PC-9 (cell line): ENCODE results near the gene SVOPL. TPM values are rescaled to one million over a fixed set of nuclear protein-coding genes. Genes with fewer than 3 reads are reported as not detected.

Experiments
- BruUV-seq: library from RNA; stranded (reverse); fragments of 400-500 nt; replicated peaks from 2 replicates; lab custom pipeline; 2021; lab: Mats Ljungman, UMichigan
- CTCF ChIA-PET: fragments of 300-600 bp; sonication (Branson Sonifier 250); formaldehyde crosslinking; loops from one replicate; lab custom pipeline; 2022; ENCODE audit warnings: antibody characterized with exemption; lab: Charles Lee
- POLR2A ChIA-PET: fragments of 300-600 bp; sonication (Branson Sonifier 250); formaldehyde crosslinking; loops from one replicate; lab custom pipeline; 2022; ENCODE audit warnings: antibody characterized with exemption; ENCODE audit not compliant: unreplicated experiment; lab: Charles Lee
- DNase-seq, 2 experiments: peaks; one replicate each; pipeline versions ENCODE4 v3.0.0 to v3.0.0-alpha.2; 2015 to 2022; ENCODE audit warnings: mixed read lengths in 1 of 2
- H2AFZ ChIP-seq: fragments of 200-600 bp; sonication (generic); 2 replicates; pipeline ENCODE4 v1.8.1; 2017; ENCODE audit warnings: antibody characterized with exemption
- H3F3A ChIP-seq: fragments of 200-600 bp; sonication (generic); 2 replicates; pipeline ENCODE4 v1.8.1; 2017; ENCODE audit warnings: antibody characterized with exemption, mild to moderate bottlenecking, low read depth; ENCODE audit not compliant: insufficient read depth
- H3K27ac ChIP-seq: fragments of 200-600 bp; sonication (generic); 2 replicates; pipeline ENCODE4 v1.6.1; 2016; ENCODE audit warnings: mixed run types
- H3K27me3 ChIP-seq: fragments of 200-600 bp; sonication (generic); 2 replicates; pipeline ENCODE4 v1.6.1; 2016; ENCODE audit warnings: low read depth, mixed run types; ENCODE audit not compliant: insufficient read depth
- H3K36me3 ChIP-seq: fragments of 200-600 bp; sonication (generic); 2 replicates; pipeline ENCODE4 v1.6.1; 2016; ENCODE audit warnings: low read depth, mixed run types
- H3K4me1 ChIP-seq: fragments of 200-600 bp; sonication (generic); replicated peaks from 2 replicates; pipeline ENCODE4 v1.6.1; 2016; ENCODE audit warnings: mixed run types; ENCODE audit not compliant: insufficient read depth
- H3K4me2 ChIP-seq: fragments of 200-600 bp; sonication (generic); 2 replicates; pipeline ENCODE4 v1.6.1; 2017; ENCODE audit warnings: mixed run types
- H3K4me3 ChIP-seq: fragments of 200-600 bp; sonication (generic); 2 replicates; pipeline ENCODE4 v1.6.1; 2016; ENCODE audit warnings: mixed run types
- H3K79me2 ChIP-seq: fragments of 200-600 bp; sonication (generic); 2 replicates; pipeline ENCODE4 v1.6.1; 2017; ENCODE audit warnings: low read depth, mixed run types
- H3K9me2 ChIP-seq: fragments of 200-600 bp; sonication (generic); 2 replicates; pipeline ENCODE4 v1.8.1; 2017; ENCODE audit warnings: mild to moderate bottlenecking; ENCODE audit not compliant: insufficient read depth
- H3K9me3 ChIP-seq: fragments of 200-600 bp; sonication (generic); 2 replicates; pipeline ENCODE4 v1.8.1; 2016; ENCODE audit warnings: low read depth; ENCODE audit not compliant: insufficient read depth
- H4K20me1 ChIP-seq: fragments of 200-600 bp; sonication (generic); 2 replicates; pipeline ENCODE4 v1.8.1; 2017; ENCODE audit not compliant: insufficient read depth
- CTCF ChIP-seq: fragments of 200-600 bp; sonication (generic); conservative IDR thresholded peaks from 2 replicates; pipeline ENCODE4 v1.6.1; 2017; ENCODE audit warnings: mixed run types, antibody characterized with exemption, mild to moderate bottlenecking, moderate library complexity
- EZH2 ChIP-seq: fragments of 200-600 bp; sonication (generic); IDR thresholded peaks from 2 replicates; pipeline ENCODE4 v1.8.0; 2017; ENCODE audit warnings: antibody characterized with exemption, low read depth
- intact Hi-C: fragments of 100-400 bp; cut with micrococcal nuclease; formaldehyde crosslinking; loops from one replicate; pipeline ENCODE4 v1.10.0; 2022; ENCODE audit not compliant: unreplicated experiment
- total RNA-seq: library from RNA; stranded (reverse); gene quantifications from 2 replicates; pipeline ENCODE4 v1.2.3, GENCODE V29; 2021

SVOPL gene
- total RNA-seq, 1 experiment from 2014 or later, result 0.70 TPM

DNA sequence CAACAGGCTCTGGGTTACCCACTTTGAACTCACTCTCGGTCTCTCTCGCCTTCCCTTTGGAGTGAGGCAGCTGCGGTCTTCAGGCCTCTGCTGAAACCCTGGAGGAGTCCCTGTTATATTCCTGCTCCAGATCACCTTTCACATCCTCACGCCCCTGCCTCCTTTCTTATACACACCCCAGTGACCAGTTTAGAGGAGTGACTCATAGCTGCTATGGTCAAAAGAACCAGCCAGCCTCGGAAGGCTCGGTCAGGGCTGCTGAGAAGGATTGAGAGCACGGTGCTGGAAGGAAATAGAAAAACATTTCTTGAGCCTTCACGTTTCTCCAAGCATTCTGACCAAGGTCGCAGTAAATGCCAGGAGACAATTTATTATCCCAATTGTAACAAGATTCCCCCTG is 28.3 kb upstream of the SVOPL start:
- CTCF ChIA-PET, result no interaction called here
- Histone ChIP-seq H3K79me2 (no peaks in the 10 kb centered on the region), H3K36me3 (no peaks in the 10 kb centered on the region), H3K27ac (no peak overlapping the region), H3K9me2 (no peaks in the 10 kb centered on the region), H4K20me1 (no peaks in the 10 kb centered on the region), H3K27me3 (no peaks in the 10 kb centered on the region), H3K4me2 (no peak overlapping the region), H3K9me3 (no peaks in the 10 kb centered on the region; the same call in 1 of the 2 replicates), H3K4me1 (no peaks in the 10 kb centered on the region), H3K4me3 (no peak overlapping the region), H3F3A (peaks cover 9% of the 10 kb centered on the region; the same call in 1 of the 2 replicates), H2AFZ (no peak overlapping the region; the same call in 1 of the 2 replicates)
- BruUV-seq, result no TSS peak
- intact Hi-C loops, result no loop called here
- no peak for TF ChIP-seq EZH2
- TF ChIP-seq CTCF, result no peak
- POLR2A ChIA-PET, result no interaction called here
- DNase-seq, result no peak

DNA sequence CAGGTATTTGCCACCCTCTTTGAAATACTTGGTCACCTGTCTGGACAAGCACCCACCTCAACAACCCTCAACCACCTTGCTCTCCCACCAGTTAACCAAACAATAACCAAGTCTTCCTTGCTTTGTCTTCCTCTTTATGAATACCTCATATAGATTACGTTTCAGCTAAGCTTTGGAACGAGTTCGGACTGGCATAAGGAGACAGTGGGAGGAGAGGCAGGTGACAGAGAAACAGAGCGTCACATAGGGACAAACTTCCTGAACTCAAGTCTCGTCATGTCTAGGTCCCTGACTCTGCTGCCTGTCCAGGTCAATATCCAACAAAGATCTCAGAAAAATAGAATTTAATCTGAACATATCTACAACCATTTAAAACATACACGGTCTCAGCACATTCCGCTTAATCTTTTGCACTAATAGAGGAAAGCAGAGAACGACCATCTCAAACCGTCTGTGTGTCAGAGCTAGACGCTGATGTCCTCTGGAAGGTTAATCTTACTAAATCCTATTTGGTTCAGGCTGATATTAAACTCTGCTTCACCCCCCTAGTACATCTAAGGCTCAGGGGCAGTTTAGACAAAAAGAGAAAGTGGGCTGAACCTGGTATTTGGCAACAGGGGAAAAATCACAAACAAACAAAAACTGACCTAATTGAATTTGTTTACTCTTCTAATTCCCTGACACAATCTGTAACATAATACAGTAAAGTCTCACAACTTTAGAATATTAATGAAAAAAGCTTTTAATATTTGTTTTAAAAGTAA is 26.4 kb upstream of the SVOPL start:
- no peaks in the 10 kb centered on the region for H3K9me2 ChIP-seq
- ChIA-PET POLR2A (no interaction called here), CTCF (no interaction called here)
- no peak for DNase-seq
- H4K20me1 ChIP-seq, result no peaks in the 10 kb centered on the region
- H3K4me1 ChIP-seq, result no peaks in the 10 kb centered on the region
- H3K79me2 ChIP-seq, result no peaks in the 10 kb centered on the region
- intact Hi-C loops, result no loop called here
- TF ChIP-seq CTCF (no peak), EZH2 (no peak)
- no peak overlapping the region for H3K4me2 ChIP-seq
- H3K27ac ChIP-seq, result no peak overlapping the region
- no peaks in the 10 kb centered on the region for H3K36me3 ChIP-seq
- BruUV-seq, result no TSS peak
- H2AFZ ChIP-seq, result no peak overlapping the region
- no peaks in the 10 kb centered on the region for H3K27me3 ChIP-seq
- no peaks in the 10 kb centered on the region; the same call in 1 of the 2 replicates for H3K9me3 ChIP-seq
- peaks cover 9% of the 10 kb centered on the region; the same call in 1 of the 2 replicates for H3F3A ChIP-seq
- no peak overlapping the region for H3K4me3 ChIP-seq

- no TSS peak for BruUV-seq
- Histone ChIP-seq H3F3A (peaks cover 9% of the 10 kb centered on the region; the same call in 1 of the 2 replicates), H3K4me2 (no peak overlapping the region), H3K4me1 (no peaks in the 10 kb centered on the region), H3K27ac (no peak overlapping the region), H3K27me3 (no peaks in the 10 kb centered on the region), H3K9me2 (no peaks in the 10 kb centered on the region), H2AFZ (no peak overlapping the region), H3K36me3 (no peaks in the 10 kb centered on the region), H4K20me1 (no peaks in the 10 kb centered on the region), H3K79me2 (no peaks in the 10 kb centered on the region), H3K9me3 (no peaks in the 10 kb centered on the region; the same call in 1 of the 2 replicates), H3K4me3 (no peak overlapping the region)
- ChIA-PET POLR2A (no interaction called here), CTCF (no interaction called here)
- TF ChIP-seq EZH2, result no peak
- TF ChIP-seq CTCF, result 0 out of 2 replicates have a peak, but pooled peaks have one; percentile 31
- DNase-seq, result no peak
- intact Hi-C loops, result no loop called here
Observed at GRCh38 chr7:138726288-138726687, 25.1 kb upstream of the SVOPL start.
